ENCODE results near the gene CDKL1. TPM values are rescaled to one million over a fixed set of nuclear protein-coding genes. Genes with fewer than 3 reads are reported as not detected.
"Not testable (repeated sequence)": the region's sequence is repeated elsewhere in the genome, so short reads cannot be mapped to it uniquely, and the experiment has no call there.

Gene CDKL1
- polyA plus RNA-seq, 4 donors, result 6.7 to 15.4 (median 7.6) TPM

DNA sequence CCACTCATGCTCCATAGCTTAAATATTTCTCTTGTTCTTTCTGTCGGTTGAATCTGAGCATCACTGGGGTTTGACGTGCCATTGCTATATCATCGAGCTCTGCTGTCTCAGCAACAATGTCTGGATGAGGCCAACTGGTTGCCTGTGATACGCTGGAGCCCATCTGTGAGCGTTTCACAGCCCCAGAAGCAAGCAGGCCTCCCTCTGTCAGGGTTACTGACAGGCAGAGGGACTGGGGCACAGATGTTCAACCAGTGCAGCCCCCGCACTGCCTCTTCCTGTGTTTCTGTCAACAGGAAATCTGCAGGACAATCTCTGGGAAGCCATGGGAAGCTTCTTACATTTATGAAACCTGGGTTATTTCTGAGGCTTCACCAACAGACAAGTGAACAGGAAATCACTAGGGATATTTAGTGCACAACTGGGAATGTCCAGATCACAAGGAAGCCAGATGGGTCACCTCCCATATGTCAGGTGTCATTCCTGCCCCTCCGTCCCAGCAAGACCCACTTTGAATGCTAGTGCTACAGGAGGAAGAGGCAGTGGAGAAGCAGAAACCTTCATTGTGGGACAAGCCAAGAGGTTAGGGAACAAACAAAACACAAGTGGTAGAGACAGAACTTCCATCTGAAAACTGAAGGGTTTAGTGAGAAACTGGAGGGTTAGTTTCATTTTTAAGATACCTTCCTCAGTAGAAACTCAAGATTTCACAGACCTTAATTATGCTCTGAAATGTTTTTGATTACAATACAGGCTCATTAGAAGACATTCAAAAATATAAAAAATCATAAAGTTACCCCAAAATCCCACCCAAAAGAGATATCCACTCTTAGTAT, 60.5 kb downstream of the CDKL1 start:
- DNase-seq (ENCODE audit: low read depth in 4 of 4, low spot score in 2 of 4), result peak in 1 of 4 donors; percentile 59

DNA sequence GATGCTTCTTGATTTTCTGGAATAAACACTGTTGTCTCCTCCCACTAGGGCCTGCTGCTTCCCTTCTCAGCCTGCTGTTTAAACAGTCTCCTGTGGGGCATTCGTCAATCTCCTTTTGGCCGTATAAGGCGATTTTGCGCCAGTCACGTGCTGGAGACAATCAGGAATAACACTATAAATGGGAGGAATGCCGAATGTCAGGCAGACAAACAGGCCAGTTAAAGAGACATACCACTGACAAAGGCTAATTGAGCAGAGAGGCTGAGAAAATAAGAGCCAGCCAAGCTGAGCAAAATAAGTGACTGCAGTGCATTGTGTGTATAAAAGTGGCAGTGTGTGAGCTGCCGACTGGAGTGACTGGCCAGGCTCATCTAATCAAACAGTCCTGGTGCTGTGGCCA, 61.3 kb downstream of the CDKL1 start:
- DNase-seq (ENCODE audit: low read depth in 4 of 4, low spot score in 2 of 4), result peak in 1 of 4 donors; percentile 56

DNA sequence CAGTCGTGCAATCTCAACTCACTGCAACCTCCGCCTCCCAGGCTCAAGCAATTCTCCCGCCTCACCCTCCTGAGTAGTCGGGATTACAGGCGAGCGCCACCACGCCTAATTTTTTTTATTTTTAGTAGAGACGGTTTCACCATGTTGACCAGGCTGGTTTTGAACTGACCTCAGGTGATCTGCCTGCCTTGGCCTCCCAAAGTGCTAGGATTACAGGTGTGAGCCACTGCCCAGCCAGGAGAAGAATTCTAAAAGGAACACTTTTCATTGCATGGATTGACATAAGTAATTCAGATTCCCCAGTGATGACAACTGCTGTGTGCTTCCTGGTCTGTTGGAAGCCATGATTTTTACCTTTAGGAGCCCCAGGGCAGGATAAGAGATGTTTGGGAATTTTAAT, 62.5 kb downstream of the CDKL1 start:
- DNase-seq (ENCODE audit: low read depth in 4 of 4, low spot score in 2 of 4), result no peak

DNA sequence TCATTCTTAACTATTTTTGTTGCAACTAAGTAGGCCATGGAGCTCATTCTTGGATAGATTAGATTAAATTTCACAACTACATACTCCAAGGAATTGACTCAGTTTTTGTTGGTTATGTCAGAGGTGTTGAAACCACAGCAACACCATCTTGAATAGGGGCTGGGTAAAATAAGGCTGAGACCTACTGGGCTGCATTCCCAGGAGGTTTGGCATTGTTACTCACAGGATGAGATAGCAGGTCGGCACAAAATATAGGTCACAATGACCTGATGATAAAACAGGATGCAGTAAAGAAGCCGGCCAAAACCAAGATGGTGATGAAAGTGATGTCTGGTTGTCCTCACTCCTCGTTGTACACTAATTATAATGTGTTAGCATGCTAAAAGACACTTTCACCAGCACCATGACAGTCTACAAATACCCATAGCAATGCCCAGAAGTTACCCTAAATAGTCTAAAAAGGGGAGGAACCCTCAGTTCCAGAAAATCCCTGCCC, 63.6 kb downstream of the CDKL1 start:
- DNase-seq (ENCODE audit: low read depth in 4 of 4, low spot score in 2 of 4), result no peak

DNA sequence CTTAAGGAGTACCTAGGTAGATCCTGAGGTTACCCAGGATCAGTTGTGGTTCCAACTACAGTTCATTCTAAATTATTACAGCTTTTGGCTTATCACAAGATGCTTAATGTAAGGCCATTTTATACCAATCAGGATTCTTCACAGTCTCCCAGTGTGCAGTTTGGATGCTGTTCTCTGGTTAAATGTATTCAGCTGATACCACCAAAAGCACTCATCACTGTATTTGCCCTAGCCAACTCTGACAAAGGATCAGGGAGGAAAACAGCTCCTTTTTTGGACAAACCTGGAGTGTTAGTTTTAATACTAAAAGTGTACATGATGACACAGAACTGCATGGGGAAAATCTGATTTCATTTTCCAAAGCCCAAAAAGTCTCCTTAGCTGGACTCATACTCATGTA, 65.1 kb downstream of the CDKL1 start:
- no peak for DNase-seq (ENCODE audit: low read depth in 4 of 4, low spot score in 2 of 4)

DNA sequence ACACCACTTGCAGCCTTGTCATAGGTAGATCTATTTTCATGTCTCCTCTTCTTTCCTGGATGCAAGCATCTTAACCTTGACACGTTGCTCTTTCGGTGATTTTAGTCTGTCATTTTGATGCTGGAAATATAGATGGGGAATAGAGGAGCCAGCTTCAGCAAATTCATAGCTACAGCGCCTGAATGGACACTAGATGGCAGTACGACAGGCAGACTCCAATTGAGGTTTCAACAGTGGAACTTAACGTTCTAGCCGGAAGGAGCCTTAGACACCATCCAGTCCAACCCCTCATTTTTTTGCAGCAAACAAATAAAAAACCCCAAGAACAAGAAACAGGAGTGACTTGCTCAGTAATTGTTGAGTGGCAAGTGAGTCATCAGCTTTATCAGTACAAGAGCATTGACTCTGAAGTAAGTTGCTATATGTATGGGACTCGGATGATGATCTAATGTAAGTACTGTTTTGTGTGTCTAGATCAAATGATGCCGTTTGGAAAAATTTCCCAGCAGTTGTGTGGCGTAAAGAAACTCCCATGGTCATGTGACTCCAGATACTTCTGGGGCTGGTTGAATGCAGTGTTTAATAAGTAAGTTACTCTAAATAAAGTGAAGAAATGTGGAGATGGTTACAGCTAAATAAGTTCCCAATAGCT, 75.5 kb downstream of the CDKL1 start:
- peak in 2 of 4 donors; percentile 73 to 76 for DNase-seq (ENCODE audit: low read depth in 4 of 4, low spot score in 2 of 4)

DNA sequence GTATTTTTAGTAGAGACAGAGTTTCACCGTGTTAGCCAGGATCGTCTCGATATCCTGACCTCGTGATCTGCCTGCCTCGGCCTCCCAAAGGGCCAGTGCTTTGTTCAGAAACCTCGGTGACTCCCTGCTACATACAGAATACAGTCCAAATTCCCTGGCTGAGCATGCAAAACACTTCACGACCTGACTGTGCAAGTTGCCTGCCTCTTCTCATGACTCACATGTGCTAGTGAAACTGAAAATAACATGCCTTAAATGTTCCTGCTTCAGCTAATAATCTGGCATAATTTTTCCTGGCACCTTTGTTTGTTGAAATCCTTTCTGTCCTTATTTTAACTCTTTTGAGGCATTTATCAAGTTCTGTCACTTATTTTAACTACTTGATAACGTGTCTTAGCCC, 76.4 kb downstream of the CDKL1 start:
- DNase-seq (ENCODE audit: low read depth in 4 of 4, low spot score in 2 of 4), result no peak

DNA sequence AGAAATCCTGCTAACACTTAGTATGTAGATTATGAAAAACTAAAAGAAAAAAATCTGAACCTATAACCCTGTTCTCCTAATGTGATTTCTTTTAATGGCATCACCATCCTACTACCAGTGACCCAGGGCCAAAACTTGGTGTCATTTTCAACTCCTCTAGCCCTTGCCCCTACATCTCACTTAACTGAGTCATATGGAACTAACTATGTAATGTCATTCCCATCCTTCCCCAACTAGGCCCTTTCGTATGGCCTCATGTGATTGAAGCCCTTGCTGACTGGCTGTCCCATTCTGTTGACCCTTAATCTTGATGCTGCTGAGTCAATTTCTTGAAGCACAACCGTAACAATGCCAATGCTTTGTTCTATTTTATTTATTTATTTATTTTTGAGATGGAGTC, 77.0 kb downstream of the CDKL1 start:
- no peak for DNase-seq (ENCODE audit: low read depth in 4 of 4, low spot score in 2 of 4)

DNA sequence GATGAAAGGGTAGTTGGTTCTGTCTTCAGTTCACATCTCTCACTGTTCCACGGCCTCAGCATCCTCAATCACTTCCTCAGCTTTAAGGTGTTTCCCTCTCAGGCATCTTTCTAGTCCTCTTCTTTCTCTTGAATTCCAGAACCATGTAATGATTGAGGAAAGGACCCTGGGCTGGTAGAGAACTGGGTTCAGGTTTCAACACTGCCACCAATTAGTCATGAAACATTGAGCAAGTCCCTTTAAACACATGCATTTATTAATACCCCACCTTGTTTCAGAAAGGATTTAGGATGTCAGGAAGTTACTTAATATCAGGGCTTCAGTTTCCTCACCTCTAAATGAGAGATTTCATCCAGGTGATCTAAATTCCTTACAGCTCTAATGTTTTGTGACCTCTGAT, 77.4 kb downstream of the CDKL1 start:
- DNase-seq (ENCODE audit: low read depth in 4 of 4, low spot score in 2 of 4), result no peak

DNA sequence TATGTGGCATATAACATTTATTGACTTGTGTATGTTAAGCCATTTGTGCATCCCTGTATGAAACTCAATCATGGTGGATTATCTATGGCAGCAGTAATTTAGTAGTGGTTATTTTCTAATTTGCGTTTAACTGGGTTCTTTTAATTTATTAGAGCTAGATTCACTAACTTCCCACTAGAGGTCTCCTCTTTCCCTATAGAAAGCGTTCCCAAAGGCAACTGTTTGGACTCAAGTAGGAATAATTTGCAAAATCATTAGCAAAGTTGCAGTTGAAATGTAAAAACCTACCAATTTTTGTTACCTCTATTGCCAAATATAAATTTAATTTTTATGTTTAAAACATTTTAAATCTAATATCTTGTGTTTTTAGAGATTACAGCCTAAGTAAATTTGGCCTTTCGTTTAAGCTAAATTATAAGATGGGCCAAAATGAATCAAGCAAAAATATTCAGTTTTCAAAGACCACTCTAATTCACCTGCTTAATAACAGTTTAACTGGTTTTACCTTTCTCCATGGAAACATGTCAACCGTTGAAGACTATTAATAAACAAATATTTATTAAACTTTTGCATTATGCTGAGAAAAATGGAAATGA, 78.6 kb downstream of the CDKL1 start:
- DNase-seq (ENCODE audit: low read depth in 4 of 4, low spot score in 2 of 4), result no peak

DNA sequence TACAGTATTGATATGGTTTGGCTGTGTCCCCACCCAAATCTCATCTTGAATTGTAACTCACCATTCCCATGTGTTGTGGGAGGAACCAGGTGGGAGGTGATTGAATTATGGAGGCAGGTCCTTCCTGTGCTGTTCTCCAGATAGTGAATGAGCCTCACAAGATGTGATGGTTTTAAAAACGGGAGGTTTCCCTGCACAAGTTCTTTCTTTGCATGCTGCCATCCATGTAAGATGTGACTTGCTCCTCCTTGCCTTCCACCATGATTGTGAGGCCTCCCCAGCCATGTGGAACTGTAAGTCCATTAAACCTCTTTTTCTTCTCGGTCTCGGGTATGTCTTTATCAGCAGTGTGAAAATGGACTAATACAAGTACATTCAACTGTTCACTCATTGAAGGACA, 82.6 kb downstream of the CDKL1 start:
- not testable (repeated sequence) for DNase-seq (ENCODE audit: low read depth in 4 of 4, low spot score in 2 of 4)

DNA sequence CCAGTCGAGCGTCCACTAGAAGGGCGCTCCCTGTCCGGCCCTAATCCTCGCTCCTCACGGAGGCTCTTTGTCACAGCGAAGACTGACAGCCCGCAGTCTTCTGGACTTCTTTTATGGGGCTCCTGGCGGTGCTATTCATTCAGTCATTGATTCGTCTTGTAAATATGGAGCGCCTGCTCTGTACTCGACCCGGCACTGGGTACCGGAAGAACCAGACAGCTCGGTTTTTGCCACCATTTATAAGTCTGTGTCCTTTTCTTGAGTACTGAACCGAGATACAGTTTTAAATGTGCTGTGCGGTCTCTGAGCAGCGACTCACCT, 84.0 kb downstream of the CDKL1 start:
- DNase-seq (ENCODE audit: low read depth in 4 of 4, low spot score in 2 of 4), result peak in 1 of 4 donors; percentile 60

DNA sequence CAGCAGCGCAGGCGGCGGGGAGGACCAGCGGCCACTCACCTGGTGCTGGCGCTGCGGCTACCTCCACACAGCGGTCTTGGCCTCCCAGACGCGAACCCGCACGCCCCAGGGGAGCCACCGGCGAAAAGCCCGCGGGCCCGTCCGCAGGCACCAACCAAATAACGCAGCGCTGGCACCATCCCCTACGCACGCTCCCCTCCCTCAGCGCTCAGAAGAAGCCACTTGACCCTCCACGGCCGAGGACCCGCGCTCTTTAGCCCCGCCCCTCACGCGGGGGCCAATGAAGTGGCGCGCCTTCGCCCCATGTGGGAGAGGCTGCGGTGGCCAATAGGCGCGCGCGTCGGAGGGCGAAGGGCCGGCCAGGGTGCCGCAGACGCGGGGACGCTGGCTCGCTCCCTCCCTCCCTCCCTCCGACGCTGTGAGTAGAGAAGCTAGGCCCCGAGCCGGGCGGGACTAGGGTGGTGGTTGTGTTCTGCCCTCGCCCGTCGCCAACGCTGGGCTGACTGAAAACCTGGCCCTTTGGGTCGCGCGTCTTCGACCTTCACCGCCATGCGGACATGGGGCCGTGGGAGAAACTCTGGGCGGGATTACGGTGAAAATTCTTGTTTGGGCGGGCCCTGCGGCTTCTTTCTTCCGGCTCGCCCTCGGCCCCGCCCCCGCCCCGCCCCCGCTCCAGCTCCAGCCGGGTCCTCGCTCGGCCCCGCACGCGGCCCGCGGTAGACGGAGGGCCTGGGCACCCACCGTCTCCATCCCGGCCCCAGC, 84.5 kb downstream of the CDKL1 start, which contains the start of the genes DMAC2L and L2HGDH:
Gene DMAC2L, plus strand, starts transcription at position 353 of the 762 bp plus-strand sequence. CDS start 9,164 bp downstream, outside the sequence.
Gene L2HGDH, minus strand, starts transcription at position 258 of the 762 bp plus-strand sequence. Its CDS starts 79 bp downstream, at position 179.
- peak; percentile 87 to 93 (median 90) for DNase-seq (ENCODE audit: low read depth in 4 of 4, low spot score in 2 of 4)

DNA sequence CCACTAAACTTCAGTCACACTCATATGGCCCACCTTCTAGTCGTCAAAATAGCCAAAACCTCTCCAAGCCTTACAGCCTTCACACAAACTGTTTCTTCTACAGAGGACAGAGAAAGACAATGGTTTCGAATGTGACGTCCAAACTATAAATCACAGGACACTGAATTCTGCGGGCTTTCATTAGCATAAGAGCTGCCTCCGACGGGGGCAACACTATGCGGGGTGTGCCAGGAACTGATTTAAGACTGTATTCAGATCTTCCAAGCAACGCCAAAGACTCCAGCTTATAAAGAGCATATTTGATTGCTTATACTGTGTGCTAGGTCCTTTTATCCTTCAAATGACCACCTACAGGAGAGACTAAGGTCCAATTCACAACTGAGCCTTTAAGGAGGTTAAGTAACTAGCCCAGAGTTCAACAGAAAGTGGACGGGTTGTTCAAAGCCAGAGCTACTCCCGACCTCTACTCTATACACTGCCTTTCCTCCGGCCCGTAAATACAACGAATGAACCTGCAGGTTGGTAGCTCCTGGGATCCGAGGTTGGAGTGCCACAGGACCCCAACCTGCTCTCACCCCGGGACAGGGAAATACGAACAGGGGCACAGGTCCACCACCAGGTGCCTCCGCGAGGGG, 85.2 kb downstream of the CDKL1 start:
- peak in 2 of 4 donors; percentile 36 to 72 for DNase-seq (ENCODE audit: low read depth in 4 of 4, low spot score in 2 of 4)

DNA sequence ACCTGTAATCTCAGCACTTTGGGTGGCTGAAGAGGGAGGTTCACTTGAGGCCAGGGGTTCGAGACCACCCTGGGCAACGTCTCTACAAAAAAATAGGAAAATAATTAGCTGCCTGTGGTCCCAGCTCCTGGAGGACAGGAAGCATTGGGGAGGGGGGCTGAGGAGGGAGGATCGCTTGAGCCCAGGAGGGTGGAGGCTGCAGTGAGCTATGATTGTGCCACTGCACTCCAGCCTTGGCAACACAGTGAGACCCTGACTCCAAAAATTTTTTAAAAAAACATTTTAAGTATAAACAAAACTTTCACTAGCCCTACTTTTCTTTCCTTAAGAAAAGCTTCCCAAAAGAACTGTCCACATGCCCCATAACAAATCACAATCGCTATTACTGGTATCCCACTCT, 86.2 kb downstream of the CDKL1 start:
- DNase-seq (ENCODE audit: low read depth in 4 of 4, low spot score in 2 of 4), result no peak

DNA sequence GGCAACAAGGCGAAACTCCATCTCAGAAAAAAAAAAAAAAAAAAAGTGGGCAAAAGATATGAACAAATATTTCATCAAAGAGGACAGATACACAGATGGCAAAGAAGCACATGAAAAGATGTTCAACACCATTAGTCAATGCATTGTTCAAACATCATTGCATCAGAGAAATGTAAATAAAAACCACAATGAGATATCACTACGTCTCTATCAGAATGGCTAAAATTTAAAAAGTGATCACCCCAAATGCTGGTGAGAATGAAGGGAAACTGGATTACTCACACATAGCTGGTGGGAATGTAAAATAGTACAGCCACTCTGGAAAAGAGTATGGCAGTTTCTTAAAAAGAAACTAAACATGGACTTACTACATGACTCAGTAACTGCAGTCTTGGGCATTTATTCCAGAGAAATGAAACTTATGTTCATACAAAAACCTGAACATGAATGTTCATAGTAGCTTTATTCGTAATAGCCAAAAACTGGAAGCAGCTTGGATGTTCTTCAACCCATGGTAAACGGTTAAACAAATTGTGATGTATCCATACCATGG, 88.2 kb downstream of the CDKL1 start:
- no peak for DNase-seq (ENCODE audit: low read depth in 4 of 4, low spot score in 2 of 4)

DNA sequence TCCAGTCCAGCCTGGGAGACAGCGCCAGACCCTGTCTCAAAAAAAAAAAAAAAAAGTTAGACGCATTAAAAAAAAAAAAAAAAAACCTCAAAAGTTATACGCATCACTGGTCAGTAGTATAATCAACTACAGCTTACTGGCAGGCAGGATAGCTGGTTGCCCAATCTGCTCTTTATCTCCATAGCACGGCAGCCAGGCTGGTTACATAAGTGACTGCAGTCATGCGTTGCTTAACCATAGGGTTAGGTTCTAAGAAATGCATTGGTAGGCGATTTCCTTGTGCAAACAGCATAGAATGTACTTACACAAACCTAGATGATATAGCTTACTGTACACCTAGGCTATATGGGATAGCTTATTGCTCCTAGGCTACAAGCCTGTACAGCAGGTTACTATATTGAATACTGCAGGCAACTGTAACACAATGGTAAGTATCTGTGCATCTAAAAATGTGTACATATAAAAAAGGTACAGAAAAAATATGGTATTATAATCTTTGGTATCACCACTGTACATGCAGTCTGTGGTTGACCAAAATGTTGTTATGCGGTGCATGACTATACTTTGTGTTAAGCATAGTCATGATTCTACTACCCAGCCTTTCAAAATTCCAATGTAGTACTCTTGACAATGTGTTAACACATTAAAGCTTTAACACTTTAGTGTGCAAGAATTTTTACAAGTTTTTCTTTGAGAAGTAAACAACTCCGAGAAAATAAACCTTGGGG, 92.8 kb downstream of the CDKL1 start:
- DNase-seq (ENCODE audit: low read depth in 4 of 4, low spot score in 2 of 4), result no peak

DNA sequence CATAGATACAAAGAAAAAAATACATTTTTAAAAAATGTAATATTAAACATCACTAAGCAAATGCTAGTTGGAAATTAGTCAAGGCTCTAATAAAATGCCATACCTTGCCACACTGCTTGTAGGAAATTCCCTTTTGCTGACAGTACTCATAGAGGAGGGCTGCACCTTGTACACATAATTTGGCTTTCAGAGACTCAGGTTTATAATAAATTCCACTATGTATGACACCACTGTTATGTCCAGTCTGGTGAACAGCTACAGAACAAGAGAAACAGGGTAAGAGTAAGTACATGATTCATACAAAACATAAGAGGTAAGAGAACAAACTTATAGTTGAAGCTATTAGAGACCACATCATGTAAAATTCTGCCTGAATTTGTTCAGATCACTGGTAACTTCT, 94.8 kb downstream of the CDKL1 start:
- DNase-seq (ENCODE audit: low read depth in 4 of 4, low spot score in 2 of 4), result no peak

DNA sequence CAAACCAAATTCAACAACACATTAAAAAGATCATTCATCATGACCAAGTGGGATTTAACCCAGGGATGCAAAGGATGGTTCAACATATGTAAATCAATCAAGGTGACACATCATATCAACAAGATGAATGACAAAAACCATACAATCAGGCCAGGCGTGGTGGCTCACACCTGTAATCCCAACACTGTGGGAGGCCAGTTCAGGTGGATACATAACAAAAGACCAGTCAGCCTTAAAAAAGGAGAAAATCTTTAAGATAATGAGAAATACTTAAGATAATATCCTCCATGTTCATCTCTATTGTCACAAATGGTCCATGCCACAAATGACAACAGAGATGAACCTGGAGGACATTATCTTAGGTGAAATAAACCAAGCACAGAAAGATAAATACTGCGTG, 97.1 kb downstream of the CDKL1 start:
- DNase-seq (ENCODE audit: low read depth in 4 of 4, low spot score in 2 of 4), result no peak

All from left renal cortex interstitium (tissue), 4 donors.